Hepatocyte (in vitro differentiated cells): ENCODE results near the gene GPR3. TPM values are rescaled to one million over a fixed set of nuclear protein-coding genes. Genes with fewer than 3 reads are reported as not detected.
"Not testable (repeated sequence)": the region's sequence is repeated elsewhere in the genome, so short reads cannot be mapped to it uniquely, and the experiment has no call there.

Source experiments
- DNase-seq: peaks from one replicate; pipeline ENCODE4 v3.0.0-alpha.2; 2016; ENCODE audit warnings: low spot score
- H2AFZ ChIP-seq: fragments of 200-600 bp; sonication (generic); 2 replicates; pipeline ENCODE4 v1.6.0; 2016; ENCODE audit warnings: antibody characterized with exemption, mild to moderate bottlenecking
- H3K27ac ChIP-seq: fragments of 200-600 bp; sonication (generic); 2 replicates; pipeline ENCODE4 v1.5.1; 2016; ENCODE audit warnings: mild to moderate bottlenecking
- H3K27me3 ChIP-seq: fragments of 200-600 bp; sonication (generic); 2 replicates; pipeline ENCODE4 v1.6.1; 2016
- H3K36me3 ChIP-seq: fragments of 200-600 bp; sonication (generic); replicated peaks from 2 replicates; pipeline ENCODE4 v1.5.1; 2016; ENCODE audit warnings: low read depth; ENCODE audit not compliant: insufficient read depth
- H3K4me1 ChIP-seq: fragments of 200-600 bp; sonication (generic); 2 replicates; pipeline ENCODE4 v1.5.1; 2016; ENCODE audit warnings: mild to moderate bottlenecking, moderate library complexity; ENCODE audit not compliant: insufficient read depth
- H3K4me2 ChIP-seq: fragments of 200-600 bp; sonication (generic); 2 replicates; pipeline ENCODE4 v1.6.0; 2016
- H3K4me3 ChIP-seq: fragments of 200-600 bp; sonication (generic); 2 replicates; pipeline ENCODE4 v1.5.1; 2016; ENCODE audit warnings: mild to moderate bottlenecking
- H3K79me2 ChIP-seq: fragments of 200-600 bp; sonication (generic); 2 replicates; pipeline ENCODE4 v1.6.0; 2017; ENCODE audit warnings: mild to moderate bottlenecking
- H3K9me2 ChIP-seq: fragments of 200-600 bp; sonication (generic); replicated peaks from 2 replicates; pipeline ENCODE4 v1.6.0; 2017; ENCODE audit warnings: mild to moderate bottlenecking; ENCODE audit not compliant: insufficient read depth
- H3K9me3 ChIP-seq: fragments of 200-600 bp; sonication (generic); 2 replicates; pipeline ENCODE4 v1.5.1; 2016; ENCODE audit warnings: low read depth, mild to moderate bottlenecking
- H4K20me1 ChIP-seq: fragments of 200-600 bp; sonication (generic); 2 replicates; pipeline ENCODE4 v1.6.0; 2016; ENCODE audit warnings: mild to moderate bottlenecking; ENCODE audit not compliant: insufficient read depth, poor library complexity, severe bottlenecking
- EZH2 ChIP-seq: fragments of 200-600 bp; sonication (generic); IDR thresholded peaks from 2 replicates; pipeline ENCODE4 v1.6.1; 2016; ENCODE audit warnings: antibody characterized with exemption, mild to moderate bottlenecking, borderline replicate concordance
- EZH2phosphoT487 ChIP-seq: fragments of 200-600 bp; sonication (generic); IDR thresholded peaks from one replicate; pipeline ENCODE4 v1.6.1; 2018; ENCODE audit warnings: antibody characterized with exemption, mild to moderate bottlenecking, low read depth, moderate library complexity; ENCODE audit not compliant: unreplicated experiment, severe bottlenecking
- WGBS: methylation state at CpG from one replicate; pipeline ENCODE4 v1.1.6; 2016; ENCODE audit warnings: low lambda C conversion rate; ENCODE audit errors: missing lambda C conversion rate; 5-methylcytosine and 5-hydroxymethylcytosine counted together
- polyA plus RNA-seq: library from polyadenylated mRNA; unstranded; fragments of >200 nt; fragmentation: Nextera tagmentation; extraction: Ambion mirVana; gene quantifications from 2 replicates; pipeline ENCODE4 v1.2.1, GENCODE V29; 2016
- total RNA-seq: library from RNA; depleted of rRNA; stranded (reverse); fragments of >200 nt; gene quantifications from 2 replicates; pipeline ENCODE4 v1.2.3, GENCODE V29; 2014
- TF ChIP-seq, protein P1 (sequence below): fragments of 200-600 bp; sonication (generic); IDR thresholded peaks from 2 replicates; pipeline ENCODE4 v1.5.1; 2016; ENCODE audit warnings: antibody characterized with exemption, mild to moderate bottlenecking; ENCODE audit not compliant: poor library complexity

Gene GPR3
- total and polyA plus RNA-seq, 2 experiments from 2014 or later, result 0.47 to 2.2 TPM

DNA sequence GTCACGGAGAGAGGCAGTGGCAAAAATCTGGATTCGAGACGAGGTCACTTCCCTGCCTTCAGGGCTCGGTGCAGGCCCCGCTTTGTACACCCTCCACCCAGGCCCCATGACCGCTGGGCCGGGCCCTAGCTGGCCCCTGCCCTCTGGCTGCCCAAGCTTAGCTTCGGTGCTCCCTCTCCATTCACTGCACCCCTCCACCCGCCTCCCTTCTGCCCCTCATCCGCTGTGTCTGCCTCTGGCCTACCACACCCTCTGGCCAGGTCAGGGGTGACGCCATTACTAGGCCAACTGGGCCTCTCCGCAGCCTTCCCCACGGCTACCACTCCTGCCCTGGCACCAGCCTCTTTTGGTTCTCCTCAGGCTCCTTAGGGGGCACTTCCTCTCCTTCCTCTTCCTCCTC is 8.8 kb upstream of the GPR3 start:
- no peaks in the 10 kb centered on the region for H3K36me3 ChIP-seq
- H2AFZ ChIP-seq, result no peak overlapping the region
- no peaks in the 10 kb centered on the region for H3K9me3 ChIP-seq
- TF ChIP-seq EZH2phosphoT487, result no peak
- TF ChIP-seq EZH2, result no peak
- H3K4me2 ChIP-seq, result no peak overlapping the region
- no peaks in the 10 kb centered on the region for H3K27me3 ChIP-seq
- DNase-seq, result no peak
- H3K4me3 ChIP-seq, result no peak overlapping the region
- H3K79me2 ChIP-seq, result no peaks in the 10 kb centered on the region
- no peaks in the 10 kb centered on the region for H4K20me1 ChIP-seq
- H3K4me1 ChIP-seq, result no peaks in the 10 kb centered on the region
- H3K27ac ChIP-seq, result no peak overlapping the region
- 95% methylated on average over 10 of the region's 13 CpGs for WGBS
- no peaks in the 10 kb centered on the region for H3K9me2 ChIP-seq

DNA sequence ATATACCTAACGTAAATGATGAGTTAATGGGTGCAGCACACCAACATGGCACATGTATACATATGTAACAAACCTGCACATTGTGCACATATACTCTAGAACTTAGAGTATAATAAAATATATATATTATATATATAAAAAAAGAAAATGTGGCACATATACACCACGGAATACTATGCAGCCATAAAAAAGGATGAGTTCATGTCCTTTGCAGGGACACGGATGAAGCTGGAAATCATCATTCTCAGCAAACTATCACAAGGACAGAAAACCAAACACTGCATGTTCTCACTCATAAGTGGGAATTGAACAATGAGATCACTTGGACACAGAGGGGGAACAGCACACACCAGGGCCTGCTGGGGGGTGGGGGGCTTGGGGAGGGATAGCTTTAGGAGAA is 7.6 kb upstream of the GPR3 start:
- not testable (repeated sequence) for DNase-seq, H2AFZ ChIP-seq, H3K27me3 ChIP-seq, H3K36me3 ChIP-seq, H4K20me1 ChIP-seq, H3K9me2 ChIP-seq, H3K4me3 ChIP-seq, H3K27ac ChIP-seq, H3K4me2 ChIP-seq, H3K9me3 ChIP-seq, H3K79me2 ChIP-seq, H3K4me1 ChIP-seq
- WGBS, result 94% methylated on average over 3 of the region's 3 CpGs

DNA sequence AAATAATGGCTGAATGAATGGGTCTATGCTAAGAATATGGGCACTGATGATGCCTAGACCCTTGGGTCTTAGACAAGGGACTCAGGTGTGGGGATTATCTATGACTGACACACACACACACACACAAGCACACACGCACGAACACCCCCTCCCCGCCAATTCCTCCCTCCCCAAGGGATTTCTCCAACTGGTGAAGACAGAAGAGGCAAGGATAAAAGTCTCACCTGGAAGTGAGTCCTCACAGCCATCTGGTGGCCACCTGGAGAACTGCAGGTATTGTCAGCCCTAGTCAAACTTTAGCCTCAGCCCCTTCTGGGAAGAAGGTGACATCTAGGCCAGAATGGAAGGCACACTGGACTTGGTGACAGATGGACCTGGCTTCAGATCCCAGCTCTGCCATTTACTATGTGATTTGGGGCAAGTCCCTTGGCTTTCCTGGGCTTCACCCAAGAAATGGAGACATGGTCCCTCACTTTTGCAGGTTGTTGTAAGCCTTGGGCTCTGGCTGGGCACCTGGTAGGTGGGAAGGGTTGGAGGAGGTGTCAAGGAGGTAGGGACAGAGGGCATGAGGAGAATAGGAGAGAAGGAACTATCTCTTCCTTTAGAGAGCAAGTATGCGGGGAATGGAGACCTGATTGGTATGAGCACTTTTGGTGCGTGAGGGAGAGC is 4.0 kb upstream of the GPR3 start:
- Histone ChIP-seq H3K4me1 (peaks cover 8% of the 10 kb centered on the region), H3K27ac (no peak overlapping the region)

DNA sequence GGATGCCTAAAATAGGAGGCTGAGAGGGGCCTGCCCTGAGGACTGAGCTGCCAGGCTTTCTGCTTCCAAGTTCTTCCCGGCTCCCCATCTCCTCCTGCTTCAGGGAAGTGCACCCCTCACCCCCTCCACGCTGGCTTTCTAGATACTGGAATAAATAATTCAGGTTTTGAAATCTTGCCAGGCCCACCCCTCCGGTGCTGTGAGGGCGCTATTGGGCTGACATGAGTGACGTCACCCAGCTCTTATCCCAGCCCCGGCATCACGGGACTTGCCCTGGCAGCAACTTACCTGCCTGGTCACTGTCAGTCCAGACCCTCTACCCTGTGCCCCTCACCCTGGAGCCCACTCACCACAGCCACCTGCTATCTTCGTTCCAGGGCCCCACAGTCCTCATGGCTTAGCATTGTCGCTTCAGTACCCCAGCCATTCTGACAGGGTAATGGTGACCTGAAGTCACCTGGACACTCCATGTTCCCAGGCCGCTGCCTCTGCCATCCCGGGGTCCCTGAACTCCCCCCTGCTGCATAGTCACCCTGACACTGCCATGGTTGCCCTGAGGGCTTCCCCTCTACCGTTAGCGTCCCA is 819 bp upstream of the GPR3 start:
- no peak for TF ChIP-seq EZH2phosphoT487
- TF ChIP-seq, protein P1, sequence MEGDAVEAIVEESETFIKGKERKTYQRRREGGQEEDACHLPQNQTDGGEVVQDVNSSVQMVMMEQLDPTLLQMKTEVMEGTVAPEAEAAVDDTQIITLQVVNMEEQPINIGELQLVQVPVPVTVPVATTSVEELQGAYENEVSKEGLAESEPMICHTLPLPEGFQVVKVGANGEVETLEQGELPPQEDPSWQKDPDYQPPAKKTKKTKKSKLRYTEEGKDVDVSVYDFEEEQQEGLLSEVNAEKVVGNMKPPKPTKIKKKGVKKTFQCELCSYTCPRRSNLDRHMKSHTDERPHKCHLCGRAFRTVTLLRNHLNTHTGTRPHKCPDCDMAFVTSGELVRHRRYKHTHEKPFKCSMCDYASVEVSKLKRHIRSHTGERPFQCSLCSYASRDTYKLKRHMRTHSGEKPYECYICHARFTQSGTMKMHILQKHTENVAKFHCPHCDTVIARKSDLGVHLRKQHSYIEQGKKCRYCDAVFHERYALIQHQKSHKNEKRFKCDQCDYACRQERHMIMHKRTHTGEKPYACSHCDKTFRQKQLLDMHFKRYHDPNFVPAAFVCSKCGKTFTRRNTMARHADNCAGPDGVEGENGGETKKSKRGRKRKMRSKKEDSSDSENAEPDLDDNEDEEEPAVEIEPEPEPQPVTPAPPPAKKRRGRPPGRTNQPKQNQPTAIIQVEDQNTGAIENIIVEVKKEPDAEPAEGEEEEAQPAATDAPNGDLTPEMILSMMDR, result no peak
- TF ChIP-seq EZH2, result no peak
- no peaks in the 10 kb centered on the region for H4K20me1 ChIP-seq
- H3K4me3 ChIP-seq, result no peak overlapping the region
- no peaks in the 10 kb centered on the region for H3K9me2 ChIP-seq
- no peak overlapping the region for H3K27ac ChIP-seq
- peak overlapping the region; percentile 38 for H2AFZ ChIP-seq
- no peaks in the 10 kb centered on the region for H3K79me2 ChIP-seq
- H3K36me3 ChIP-seq, result no peaks in the 10 kb centered on the region
- no peaks in the 10 kb centered on the region for H3K27me3 ChIP-seq
- peak; percentile 78 for DNase-seq
- H3K9me3 ChIP-seq, result no peaks in the 10 kb centered on the region
- H3K4me2 ChIP-seq, result peak overlapping the region; percentile 92
- peaks cover 8% of the 10 kb centered on the region for H3K4me1 ChIP-seq
- 24% methylated on average over 12 of the region's 13 CpGs for WGBS

More for the DNA sequence above, 4.0 kb upstream of the GPR3 start:
- H3K4me2 ChIP-seq, result no peak overlapping the region
- TF ChIP-seq EZH2phosphoT487 (no peak), EZH2 (no peak)
- TF ChIP-seq, protein P1, result peak; percentile 79
- H3K9me3 ChIP-seq, result no peaks in the 10 kb centered on the region
- no peaks in the 10 kb centered on the region for H3K36me3 ChIP-seq
- H2AFZ ChIP-seq, result no peak overlapping the region
- H4K20me1 ChIP-seq, result no peaks in the 10 kb centered on the region
- DNase-seq, result peak; percentile 84
- H3K27me3 ChIP-seq, result no peaks in the 10 kb centered on the region
- H3K9me2 ChIP-seq, result no peaks in the 10 kb centered on the region
- WGBS, result 40% methylated on average over 5 of the region's 5 CpGs
- no peak overlapping the region for H3K4me3 ChIP-seq
- no peaks in the 10 kb centered on the region for H3K79me2 ChIP-seq
